ENCODE results near the gene PBRM1.

The PBRM1 gene

DNA sequence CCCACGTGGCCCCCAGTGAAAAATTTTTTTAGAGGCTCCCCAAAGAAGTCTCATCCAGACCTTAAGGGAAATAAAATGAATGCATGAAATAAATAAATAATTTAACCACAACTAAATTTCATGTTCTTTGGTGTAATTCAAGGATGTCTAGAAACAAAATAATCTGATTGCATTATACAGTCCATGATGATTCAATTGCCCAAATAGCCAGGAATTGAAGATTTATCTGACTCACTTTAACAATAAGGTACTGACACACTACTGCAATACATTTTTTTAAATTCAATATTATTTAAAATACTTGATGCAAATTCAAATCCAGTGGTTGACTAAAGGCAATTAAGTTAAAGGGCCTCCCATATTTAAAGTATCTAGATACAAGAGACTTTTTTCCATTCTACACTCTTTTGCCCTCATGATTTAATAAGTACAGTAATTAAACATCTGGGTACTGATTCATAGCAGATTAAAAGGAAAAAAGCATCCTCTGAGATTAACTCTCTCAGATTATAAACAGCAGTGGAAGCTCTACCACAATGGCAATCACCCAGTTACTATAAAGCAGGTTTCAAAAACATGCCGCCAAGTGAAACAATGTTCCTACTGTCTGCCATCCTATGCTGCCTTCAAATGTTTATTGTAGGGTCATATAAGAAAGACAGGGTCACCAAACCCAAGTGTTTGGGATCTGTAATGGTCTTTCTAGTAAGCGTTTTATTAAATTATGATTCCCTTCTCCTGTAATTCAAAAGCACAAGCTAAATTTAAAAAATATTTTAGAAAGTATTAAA lies 139.4 kb downstream of the PBRM1 start:
- no peaks in the 10 kb centered on the region for H3K27me3 ChIP-seq

DNA sequence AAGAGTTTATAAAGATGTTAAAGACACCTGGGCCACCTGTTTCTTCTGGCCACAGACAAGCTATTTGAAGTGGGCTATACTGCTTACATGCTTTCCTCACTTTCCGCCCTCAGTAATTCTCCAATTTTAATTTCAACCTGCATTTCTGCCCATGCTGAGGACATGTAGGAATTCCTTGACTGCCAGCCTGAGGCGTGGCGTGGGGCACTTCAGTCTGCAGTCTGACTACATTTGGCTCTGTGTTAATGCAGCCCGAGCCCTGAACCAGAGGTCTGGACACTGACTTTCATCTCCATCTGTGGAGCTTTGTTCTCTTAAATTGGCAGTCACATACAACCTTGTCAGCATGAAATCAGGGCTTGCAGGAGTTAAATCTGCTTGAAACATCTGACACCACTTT lies 140.8 kb downstream of the PBRM1 start:
- no peaks in the 10 kb centered on the region for H3K27me3 ChIP-seq
- no peak overlapping the region for H3K4me2 ChIP-seq
- no peak overlapping the region for H3K9ac ChIP-seq
- no peaks in the 10 kb centered on the region for H3K9me3 ChIP-seq (replicated peaks in 1 of 11)
- H4K20me1 ChIP-seq, result peaks cover 25 to 100% (median 89%) of the 10 kb centered on the region in 11 experiments
- no peak overlapping the region for H3K27ac ChIP-seq
- peaks cover 88 to 100% (median 97%) of the 10 kb centered on the region in 11 experiments for H3K36me3 ChIP-seq
- no peak for TF ChIP-seq Cebpa-rat (IDR thresholded peaks at IDR 0.05)
- no peak overlapping the region for H3K4me3 ChIP-seq
- peaks cover 0 to 35% (median 2%) of the 10 kb centered on the region in 10 experiments; a peak in 15 of 20 replicates for H3K4me1 ChIP-seq

More for the DNA sequence above, 139.4 kb downstream of the PBRM1 start:
- no peak for TF ChIP-seq Cebpa-rat (IDR thresholded peaks at IDR 0.05)
- Histone ChIP-seq H3K27ac (no peak overlapping the region), H3K36me3 (peaks cover 89 to 100% (median 97%) of the 10 kb centered on the region in 11 experiments), H3K9ac (no peak overlapping the region), H3K4me3 (no peak overlapping the region), H3K4me2 (no peak overlapping the region), H3K4me1 (peaks cover 0 to 32% (median 0%) of the 10 kb centered on the region in 10 experiments; a peak in 5 of 20 replicates), H3K9me3 (replicated peaks in 1 of 11) (no peaks in the 10 kb centered on the region), H4K20me1 (peaks cover 13 to 100% (median 89%) of the 10 kb centered on the region in 11 experiments; a peak in 20 of 22 replicates)

DNA sequence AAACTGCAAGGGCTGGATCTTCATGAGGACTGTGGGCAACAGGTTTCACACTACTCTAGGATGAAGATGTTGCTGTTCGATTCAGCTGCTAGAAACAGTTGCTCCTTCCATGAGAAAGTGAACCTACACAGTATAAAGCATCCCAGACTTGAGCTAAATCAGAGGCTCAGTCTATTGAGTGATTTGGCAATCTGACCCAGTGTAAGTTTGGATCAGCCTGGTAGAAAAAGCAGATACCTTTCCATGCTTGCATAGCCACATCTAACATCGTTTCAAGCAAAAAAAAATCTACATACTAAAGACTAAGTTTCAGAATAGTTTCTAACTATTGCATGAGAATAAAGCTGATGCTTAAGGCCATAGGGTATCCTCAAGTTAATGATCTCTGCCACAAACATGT lies 144.7 kb downstream of the PBRM1 start:
- Histone ChIP-seq H3K9ac (0 out of 22 replicates have a peak overlapping the region, but pooled peaks of 1 of the 11 experiments have one; percentile 16), H3K9me3 (replicated peaks in 1 of 11) (no peaks in the 10 kb centered on the region), H3K27me3 (no peaks in the 10 kb centered on the region), H3K4me1 (peaks cover 25 to 58% (median 30%) of the 10 kb centered on the region in 10 experiments), H4K20me1 (peaks cover 53 to 95% (median 93%) of the 10 kb centered on the region in 11 experiments), H3K27ac (no peak overlapping the region), H3K4me3 (no peak overlapping the region), H3K36me3 (peaks cover 59 to 80% (median 74%) of the 10 kb centered on the region in 11 experiments), H3K4me2 (peak overlapping the region in 3 of 11 experiments; percentile 92 to 99 (median 97); a peak in 5 of 22 replicates)
- no peak for TF ChIP-seq Cebpa-rat (IDR thresholded peaks at IDR 0.05)

DNA sequence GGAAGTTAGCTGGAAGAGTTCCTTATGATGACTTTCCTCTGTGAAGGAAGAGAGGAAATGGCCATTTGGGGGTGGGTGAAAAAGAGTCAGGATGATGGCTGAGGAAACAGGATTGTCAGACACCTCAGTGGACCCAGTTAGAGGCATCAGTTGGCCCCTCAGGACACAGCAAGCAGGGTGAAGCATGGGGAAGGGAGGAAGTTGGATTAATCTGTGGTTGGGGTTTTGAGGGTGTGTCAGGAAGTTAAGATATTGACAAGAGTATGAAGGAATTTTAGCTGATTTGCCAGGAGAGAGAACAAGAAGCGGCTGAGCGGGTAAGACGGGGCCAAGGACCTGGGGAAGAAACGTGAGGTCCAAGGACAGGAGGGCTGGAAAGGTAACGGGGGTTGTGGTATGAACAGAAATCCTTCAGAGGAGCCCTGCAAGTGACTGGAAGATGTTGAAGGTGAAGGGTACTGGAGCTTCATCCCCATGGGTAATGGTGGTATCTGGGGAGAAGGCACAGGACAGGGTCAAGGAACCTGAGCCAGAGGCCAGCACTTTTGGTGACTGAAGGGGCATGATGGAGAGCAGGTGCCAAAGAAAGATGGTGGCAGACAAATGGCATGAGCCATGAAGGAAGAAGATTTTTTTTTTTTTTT lies 146.6 kb downstream of the PBRM1 start:
- Histone ChIP-seq H3K9ac (peak overlapping the region in 9 of 11 experiments; percentile 8 to 91 (median 48); a peak in 11 of 22 replicates), H3K4me3 (peak overlapping the region in 8 of 10 experiments; percentile 78 to 99 (median 82); a peak in 16 of 20 replicates), H4K20me1 (peaks cover 43 to 76% (median 74%) of the 10 kb centered on the region in 11 experiments), H3K4me2 (peak overlapping the region; percentile 92 to 99 (median 96)), H3K27me3 (no peaks in the 10 kb centered on the region), H3K36me3 (peaks cover 44 to 61% (median 55%) of the 10 kb centered on the region in 11 experiments), H3K4me1 (peaks cover 44 to 73% (median 50%) of the 10 kb centered on the region in 10 experiments), H3K27ac (peak overlapping the region in 7 of 11 experiments; percentile 15 to 44 (median 25); a peak in 9 of 22 replicates), H3K9me3 (replicated peaks in 1 of 11) (no peaks in the 10 kb centered on the region)
- TF ChIP-seq Cebpa-rat (IDR thresholded peaks at IDR 0.05), result no peak

DNA sequence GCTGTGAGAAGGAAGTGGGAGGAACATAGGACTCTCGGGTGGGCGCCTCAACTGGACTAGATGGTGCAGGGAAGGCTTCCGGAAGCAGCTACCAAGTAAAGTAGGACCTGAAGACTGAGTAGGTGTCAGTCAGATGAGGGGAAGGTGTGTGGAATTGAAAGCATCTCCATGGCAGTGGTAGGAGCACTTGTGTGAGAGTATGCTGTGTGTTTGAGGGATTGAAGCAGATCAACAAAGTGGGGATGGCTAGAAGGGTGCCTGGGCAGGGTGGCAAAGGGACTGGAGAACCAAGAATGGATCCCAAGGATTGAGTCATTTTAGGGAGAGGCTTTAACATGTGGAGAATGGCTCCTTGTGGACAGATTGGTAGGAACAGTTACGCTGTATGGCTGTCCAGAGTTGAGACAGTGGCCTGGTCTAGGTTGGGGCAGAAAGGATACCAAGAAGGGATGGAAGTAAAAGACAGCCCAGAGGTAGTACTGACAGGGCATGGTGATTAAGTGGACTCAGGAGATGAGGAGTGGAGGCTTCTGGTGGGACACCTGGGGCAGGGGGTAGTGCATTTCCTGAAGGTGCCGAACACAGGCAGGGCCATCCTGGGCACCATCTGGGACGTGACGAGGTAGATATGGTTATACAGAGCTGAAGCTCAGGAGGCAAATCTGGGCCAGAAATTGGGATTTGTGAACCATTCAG lies 147.8 kb downstream of the PBRM1 start:
- peaks cover 47 to 71% (median 52%) of the 10 kb centered on the region in 10 experiments for H3K4me1 ChIP-seq
- no peak for TF ChIP-seq Cebpa-rat (IDR thresholded peaks at IDR 0.05)
- peak overlapping the region; percentile 75 to 99 (median 82) for H3K4me3 ChIP-seq
- peak overlapping the region; percentile 92 to 99 (median 96) for H3K4me2 ChIP-seq
- H3K27me3 ChIP-seq, result no peaks in the 10 kb centered on the region
- peak overlapping the region; percentile 84 to 93 (median 90) for H3K9ac ChIP-seq
- peaks cover 33 to 49% (median 42%) of the 10 kb centered on the region in 11 experiments for H3K36me3 ChIP-seq
- H4K20me1 ChIP-seq, result peaks cover 47 to 67% (median 63%) of the 10 kb centered on the region in 11 experiments
- H3K27ac ChIP-seq, result peak overlapping the region in 10 of 11 experiments; percentile 82 to 90 (median 86); a peak in 14 of 22 replicates
- no peaks in the 10 kb centered on the region for H3K9me3 ChIP-seq (replicated peaks in 1 of 11)

DNA sequence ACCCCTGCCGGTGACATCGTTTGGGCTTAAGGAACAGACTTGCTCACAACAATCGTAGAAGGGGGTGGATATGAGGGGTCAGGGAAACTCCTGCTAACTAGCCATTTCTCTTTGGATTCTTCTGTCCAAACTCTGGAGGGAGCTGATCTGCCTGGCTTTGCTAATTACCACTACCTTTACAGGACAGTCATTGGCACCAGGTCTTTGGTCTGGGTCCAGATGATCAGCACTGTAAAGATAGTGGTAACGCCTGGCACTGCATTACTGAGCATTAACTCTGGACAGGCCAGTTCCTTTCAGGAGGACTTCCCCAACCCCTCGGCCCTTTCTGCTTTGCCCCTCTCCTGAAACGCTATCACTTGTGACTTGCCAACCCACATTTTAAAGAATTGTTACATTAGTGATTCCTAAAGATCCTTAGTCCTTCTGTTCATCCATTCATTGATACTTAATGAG lies 148.5 kb downstream of the PBRM1 start:
- Histone ChIP-seq H3K4me1 (peaks cover 51 to 71% (median 56%) of the 10 kb centered on the region in 10 experiments), H3K36me3 (peaks cover 31 to 43% (median 37%) of the 10 kb centered on the region in 11 experiments), H3K9me3 (replicated peaks in 1 of 11) (no peaks in the 10 kb centered on the region), H3K4me3 (peak overlapping the region; percentile 75 to 99 (median 82)), H3K9ac (peak overlapping the region; percentile 84 to 93 (median 90)), H3K4me2 (peak overlapping the region; percentile 92 to 99 (median 96)), H4K20me1 (peaks cover 53 to 67% (median 64%) of the 10 kb centered on the region in 11 experiments), H3K27ac (peak overlapping the region; percentile 81 to 90 (median 85)), H3K27me3 (no peaks in the 10 kb centered on the region)
- no peak for TF ChIP-seq Cebpa-rat (IDR thresholded peaks at IDR 0.05)

DNA sequence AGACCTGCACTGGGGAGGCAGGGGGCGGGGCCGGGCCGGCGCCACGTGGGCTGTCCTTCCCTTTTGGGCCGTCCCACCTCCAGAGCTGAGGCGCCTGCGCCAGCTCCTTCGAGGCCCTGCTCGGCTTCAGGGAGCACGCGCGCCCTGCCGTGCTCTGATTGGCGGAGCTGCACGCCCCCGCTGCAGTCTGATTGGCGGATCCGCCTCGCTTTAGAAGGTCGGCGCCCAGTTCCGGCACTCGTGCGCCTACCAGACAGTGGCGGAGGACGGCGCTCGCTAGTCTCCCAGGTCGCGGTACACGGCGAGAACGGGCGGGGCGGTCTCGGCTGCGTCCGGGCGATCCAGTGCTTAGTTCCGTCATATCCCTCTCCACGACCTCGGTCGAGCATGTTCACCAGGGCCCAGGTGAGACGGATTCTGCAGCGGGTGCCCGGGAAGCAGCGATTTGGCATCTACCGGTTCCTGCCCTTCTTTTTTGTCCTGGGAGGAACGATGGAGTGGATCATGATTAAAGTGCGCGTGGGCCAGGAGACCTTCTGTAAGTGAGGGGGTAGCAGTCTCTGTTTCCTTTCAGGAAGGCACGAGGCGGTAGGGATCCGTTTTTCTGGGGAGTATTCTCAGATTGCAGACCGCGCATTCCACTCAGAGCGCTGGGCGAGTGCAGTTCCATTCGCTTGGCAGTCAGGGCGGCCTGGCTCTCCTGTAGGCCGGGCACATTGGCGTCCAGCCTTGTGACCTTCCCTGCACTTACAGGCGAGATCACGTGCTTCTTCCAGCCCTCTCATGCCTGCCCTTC lies 149.1 kb downstream of the PBRM1 start, which contains the start of gene UQCC5:
TSS of gene UQCC5 (plus strand) at position 237 of the 796 bp plus-strand sequence. CDS start at position 388, 151 bp downstream.
- Histone ChIP-seq H4K20me1 (peaks cover 55 to 67% (median 64%) of the 10 kb centered on the region in 11 experiments), H3K27ac (peak within 1 kb of the TSS; percentile 81 to 90 (median 85)), H3K9me3 (replicated peaks in 1 of 11) (no peaks in the 10 kb centered on the region), H3K9ac (peak within 1 kb of the TSS; percentile 84 to 93 (median 90)), H3K27me3 (no peaks in the 10 kb centered on the region), H3K4me2 (peak within 1 kb of the TSS; percentile 95 to 100 (median 98)), H3K4me1 (peaks cover 58 to 71% (median 62%) of the 10 kb centered on the region in 10 experiments), H3K36me3 (peaks cover 25 to 43% (median 35%) of the 10 kb centered on the region in 11 experiments), H3K4me3 (peak within 1 kb of the TSS; percentile 75 to 99 (median 82))
- no peak for TF ChIP-seq Cebpa-rat (IDR thresholded peaks at IDR 0.05)

Data from BLaER1 treated with 17β-estradiol and CSF1 and Interleukin-3, amounts not matched to agents 10 nM and 100 nM (cell line).